ENCODE data around the gene FOXJ3. TPM values are rescaled to one million over a fixed set of nuclear protein-coding genes. Genes with fewer than 3 reads are reported as not detected.

The FOXJ3 gene
- total RNA-seq, 2 experiments from 2014 or later = 43.1 to 44.0 TPM

GRCh38 chr1:42264511-42265190, 70.4 kb downstream of the FOXJ3 start:
- peaks cover 49% of the 10 kb centered on the region for H3K36me3 Mint-ChIP-seq (ENCODE audit: low read depth)
- peaks cover 67% of the 10 kb centered on the region for H3K4me1 Mint-ChIP-seq (ENCODE audit: low read depth)
- H3K4me3 Mint-ChIP-seq = no peak overlapping the region
- DNase-seq (no peak), ATAC-seq (no peak)
- H3K27ac Mint-ChIP-seq = no peak overlapping the region
- ChIA-PET POLR2A (no interaction called here), CTCF (interaction anchor here (2.3 kb wide), 1 partner anchor 91 kb away, joined by 7 read pairs; no protein-coding TSS in a partner anchor)
- H3K9me3 Mint-ChIP-seq = peaks cover 1% of the 10 kb centered on the region
- H3K27me3 Mint-ChIP-seq = no peaks in the 10 kb centered on the region
- TF ChIP-seq CTCF (IDR thresholded peaks at IDR 0.05) = no peak
- intact Hi-C loops (cut with micrococcal nuclease) = no loop called here

- Mint-ChIP-seq H3K4me3 (no peak overlapping the region), H3K36me3 (ENCODE audit: low read depth) (peaks cover 44% of the 10 kb centered on the region), H3K9me3 (peaks cover 1% of the 10 kb centered on the region), H3K27me3 (no peaks in the 10 kb centered on the region), H3K27ac (no peak overlapping the region), H3K4me1 (ENCODE audit: low read depth) (peaks cover 64% of the 10 kb centered on the region)
- no peak for DNase-seq
- ATAC-seq = no peak
- TF ChIP-seq CTCF (IDR thresholded peaks at IDR 0.05) = no peak
- ChIA-PET CTCF (interaction anchor here (1.8 to 2.2 kb wide), 2 partner anchors 19 to 89 kb away, joined by 4 to 6 read pairs; no protein-coding TSS in a partner anchor), POLR2A (no interaction called here)
- intact Hi-C loops (cut with micrococcal nuclease) = no loop called here
Measured at GRCh38 chr1:42263019-42263418, 72.0 kb downstream of the FOXJ3 start.

GRCh38 chr1:42260376-42261070, 74.5 kb downstream of the FOXJ3 start:
- peaks cover 42% of the 10 kb centered on the region for H3K36me3 Mint-ChIP-seq (ENCODE audit: low read depth)
- intact Hi-C loops (cut with micrococcal nuclease) = no loop called here
- H3K4me3 Mint-ChIP-seq = no peak overlapping the region
- peaks cover 53% of the 10 kb centered on the region for H3K4me1 Mint-ChIP-seq (ENCODE audit: low read depth)
- no peaks in the 10 kb centered on the region for H3K27me3 Mint-ChIP-seq
- no peaks in the 10 kb centered on the region for H3K9me3 Mint-ChIP-seq
- no peak for DNase-seq
- no peak for ATAC-seq
- ChIA-PET CTCF (no interaction called here), POLR2A (no interaction called here)
- H3K27ac Mint-ChIP-seq = no peak overlapping the region
- no peak for TF ChIP-seq CTCF (IDR thresholded peaks at IDR 0.05)

- ATAC-seq (no peak), DNase-seq (no peak)
- H3K9me3 Mint-ChIP-seq = peaks cover 2% of the 10 kb centered on the region
Measured at GRCh38 chr1:42259739-42260064, 75.3 kb downstream of the FOXJ3 start.

More at GRCh38 chr1:42259739-42260064, 75.3 kb downstream of the FOXJ3 start:
- intact Hi-C loops (cut with micrococcal nuclease) = no loop called here
- H3K36me3 Mint-ChIP-seq (ENCODE audit: low read depth) = peaks cover 46% of the 10 kb centered on the region
- ChIA-PET CTCF (interaction anchor here (0.7 to 0.8 kb wide), 2 partner anchors 12 to 87 kb away, joined by 3 read pairs; no protein-coding TSS in a partner anchor), POLR2A (no interaction called here)
- no peak overlapping the region for H3K27ac Mint-ChIP-seq
- TF ChIP-seq CTCF (IDR thresholded peaks at IDR 0.05) = no peak
- H3K4me1 Mint-ChIP-seq (ENCODE audit: low read depth) = peaks cover 49% of the 10 kb centered on the region
- H3K4me3 Mint-ChIP-seq = no peak overlapping the region
- no peaks in the 10 kb centered on the region for H3K27me3 Mint-ChIP-seq
